Mesendoderm (in vitro differentiated cells): ENCODE results near the gene SYNGR2.

Source experiments
- DNase-seq: peaks from one replicate; pipeline ENCODE4 v3.0.0; 2013
- H2AK5ac ChIP-seq: 2 replicates; pipeline ENCODE4 v1.6.1; 2013; ENCODE audit warnings: low read length, inconsistent platforms
- H2BK120ac ChIP-seq: 2 replicates; pipeline ENCODE4 v1.6.1; 2013; ENCODE audit warnings: low read depth, mild to moderate bottlenecking, low read length, moderate library complexity, mixed read lengths
- H2BK15ac ChIP-seq: replicated peaks from 2 replicates; pipeline ENCODE4 v1.6.1; 2013; ENCODE audit warnings: low read depth, mild to moderate bottlenecking, moderate library complexity
- H2BK5ac ChIP-seq: 2 replicates; pipeline ENCODE4 v1.6.1; 2013; ENCODE audit warnings: low read length, inconsistent platforms
- H3K18ac ChIP-seq: 2 replicates; pipeline ENCODE4 v1.6.1; 2013; ENCODE audit warnings: mild to moderate bottlenecking, low read length, mixed read lengths
- H3K23ac ChIP-seq: one replicate; pipeline ENCODE4 v1.6.1; 2013; ENCODE audit warnings: low read length
- H3K27ac ChIP-seq: 2 replicates; pipeline ENCODE4 v1.5.1; 2013; ENCODE audit warnings: low read depth, mild to moderate bottlenecking, inconsistent platforms, low read length, moderate library complexity
- H3K27me3 ChIP-seq: 2 replicates; pipeline ENCODE4 v1.6.1; 2013; ENCODE audit warnings: low read length, control low read depth, mild to moderate bottlenecking, inconsistent platforms; ENCODE audit not compliant: insufficient read depth, poor library complexity
- H3K36me3 ChIP-seq: 2 replicates; pipeline ENCODE4 v1.6.1; 2013; ENCODE audit warnings: low read length, inconsistent platforms; ENCODE audit not compliant: control insufficient read depth, insufficient read depth
- H3K4ac ChIP-seq: one replicate; pipeline ENCODE4 v1.6.1; 2013; ENCODE audit warnings: low read depth, mild to moderate bottlenecking, low read length, moderate library complexity
- H3K4me1 ChIP-seq: 2 replicates; pipeline ENCODE4 v1.6.1; 2013; ENCODE audit warnings: low read depth, low read length, inconsistent platforms; ENCODE audit not compliant: control insufficient read depth
- H3K4me2 ChIP-seq: 2 replicates; pipeline ENCODE4 v1.6.1; 2013; ENCODE audit warnings: low read length
- H3K4me3 ChIP-seq: 2 replicates; pipeline ENCODE4 v1.5.1; 2013; ENCODE audit warnings: mild to moderate bottlenecking, low read length
- H3K56ac ChIP-seq: one replicate; pipeline ENCODE4 v1.6.1; 2013; ENCODE audit warnings: low read length
- H3K79me1 ChIP-seq: 2 replicates; pipeline ENCODE4 v1.6.1; 2013; ENCODE audit warnings: low read length, inconsistent platforms
- H3K79me2 ChIP-seq: 2 replicates; pipeline ENCODE4 v1.6.1; 2013; ENCODE audit warnings: mild to moderate bottlenecking, low read length; ENCODE audit not compliant: control insufficient read depth, insufficient read depth
- H3K9ac ChIP-seq: 2 replicates; pipeline ENCODE4 v1.6.1; 2013; ENCODE audit warnings: low read length, inconsistent platforms
- H4K5ac ChIP-seq: one replicate; pipeline ENCODE4 v1.6.1; 2013; ENCODE audit warnings: low read length
- H4K8ac ChIP-seq: one replicate; pipeline ENCODE4 v1.6.1; 2013; ENCODE audit warnings: low read depth, mild to moderate bottlenecking, control low read depth, low read length, moderate library complexity
- WGBS: extraction: QIAGEN DNeasy Blood & Tissue Kit; methylation state at CpG from one replicate; pipeline ENCODE4 v1.1.7; 2013; ENCODE audit warnings: low lambda C conversion rate, missing lambda C conversion rate; ENCODE audit not compliant: insufficient coverage; ENCODE audit errors: extremely low coverage; 5-methylcytosine and 5-hydroxymethylcytosine counted together

The SYNGR2 gene

DNA sequence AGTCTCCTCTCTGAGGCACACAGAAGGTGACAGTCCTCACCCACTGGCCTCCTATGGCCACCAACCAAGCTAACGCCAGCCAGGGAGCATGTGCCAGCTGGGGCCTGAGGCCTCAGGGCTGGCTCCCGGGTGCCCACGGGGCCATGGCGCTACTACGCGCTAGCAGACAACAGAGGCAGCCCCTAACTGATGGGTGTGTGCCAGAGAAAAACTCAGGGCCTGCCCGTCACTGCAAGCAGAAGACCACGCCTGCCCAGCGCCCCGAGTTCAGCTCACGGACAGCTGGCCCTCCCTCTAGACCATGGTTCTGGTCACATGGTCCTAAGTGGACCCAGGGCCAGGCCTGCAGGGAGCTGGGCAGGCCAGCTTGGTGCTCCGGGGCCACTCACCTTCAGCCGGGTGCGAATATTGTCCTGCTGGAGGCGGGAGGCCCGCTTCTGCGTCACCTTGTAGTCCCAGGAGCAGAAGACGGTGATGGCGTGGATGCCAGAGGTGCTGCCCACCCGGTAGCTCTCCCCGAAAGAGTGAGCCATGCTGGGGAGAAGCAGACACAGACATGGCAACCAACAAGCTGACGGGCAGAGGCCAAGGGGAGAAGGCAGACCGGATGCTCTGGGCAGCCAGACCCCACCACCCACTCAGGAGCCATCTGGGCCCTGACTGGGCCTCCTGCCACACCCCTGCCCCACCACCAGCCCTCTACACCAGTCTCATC is 46.0 kb upstream of the SYNGR2 start:
- Histone ChIP-seq H3K36me3 (peaks cover 23% of the 10 kb centered on the region), H3K79me2 (peaks cover 18% of the 10 kb centered on the region), H3K4me1 (peaks cover 3% of the 10 kb centered on the region), H2BK120ac (no peak overlapping the region), H2BK15ac (no peak overlapping the region), H4K5ac (no peak overlapping the region), H2AK5ac (no peak overlapping the region), H3K27ac (no peak overlapping the region), H3K79me1 (peaks cover 8% of the 10 kb centered on the region), H2BK5ac (no peak overlapping the region), H3K4ac (no peak overlapping the region), H3K18ac (no peak overlapping the region), H3K4me3 (no peak overlapping the region), H4K8ac (no peak overlapping the region), H3K4me2 (no peak overlapping the region), H3K56ac (no peak overlapping the region), H3K23ac (no peak overlapping the region), H3K9ac (no peak overlapping the region), H3K27me3 (no peaks in the 10 kb centered on the region)
- no CpG with 5 or more reads among the region's 23 CpGs for WGBS
- no peak for DNase-seq

DNA sequence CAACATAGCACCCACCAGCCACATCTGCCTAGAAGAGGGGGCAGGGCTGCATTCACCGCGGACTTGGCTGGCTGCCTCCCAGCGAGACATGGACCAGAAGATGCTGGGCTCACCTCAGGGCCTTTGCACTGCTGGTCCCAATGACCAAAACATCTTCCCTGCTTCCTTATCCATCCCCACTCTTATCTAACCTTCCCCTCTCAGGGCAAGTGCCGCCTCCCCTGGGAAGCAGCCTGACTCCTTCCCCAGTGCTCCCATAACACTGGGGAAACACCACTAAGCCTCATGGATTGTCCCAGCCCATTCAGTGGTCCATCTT is 45.5 kb upstream of the SYNGR2 start:
- peaks cover 19% of the 10 kb centered on the region for H3K79me2 ChIP-seq
- H3K4ac ChIP-seq, result no peak overlapping the region
- H3K56ac ChIP-seq, result no peak overlapping the region
- no CpG with 5 or more reads among the region's 4 CpGs for WGBS
- no peak overlapping the region for H4K8ac ChIP-seq
- H2BK120ac ChIP-seq, result no peak overlapping the region
- no peak overlapping the region for H4K5ac ChIP-seq
- H3K36me3 ChIP-seq, result peaks cover 23% of the 10 kb centered on the region
- no peak for DNase-seq
- no peak overlapping the region for H3K4me2 ChIP-seq
- H3K23ac ChIP-seq, result no peak overlapping the region
- no peak overlapping the region for H3K27ac ChIP-seq
- H3K18ac ChIP-seq, result no peak overlapping the region
- no peak overlapping the region for H2AK5ac ChIP-seq
- H2BK5ac ChIP-seq, result no peak overlapping the region
- peaks cover 3% of the 10 kb centered on the region for H3K4me1 ChIP-seq
- no peak overlapping the region for H2BK15ac ChIP-seq
- no peaks in the 10 kb centered on the region for H3K27me3 ChIP-seq
- no peak overlapping the region for H3K4me3 ChIP-seq
- peaks cover 8% of the 10 kb centered on the region for H3K79me1 ChIP-seq
- H3K9ac ChIP-seq, result no peak overlapping the region

DNA sequence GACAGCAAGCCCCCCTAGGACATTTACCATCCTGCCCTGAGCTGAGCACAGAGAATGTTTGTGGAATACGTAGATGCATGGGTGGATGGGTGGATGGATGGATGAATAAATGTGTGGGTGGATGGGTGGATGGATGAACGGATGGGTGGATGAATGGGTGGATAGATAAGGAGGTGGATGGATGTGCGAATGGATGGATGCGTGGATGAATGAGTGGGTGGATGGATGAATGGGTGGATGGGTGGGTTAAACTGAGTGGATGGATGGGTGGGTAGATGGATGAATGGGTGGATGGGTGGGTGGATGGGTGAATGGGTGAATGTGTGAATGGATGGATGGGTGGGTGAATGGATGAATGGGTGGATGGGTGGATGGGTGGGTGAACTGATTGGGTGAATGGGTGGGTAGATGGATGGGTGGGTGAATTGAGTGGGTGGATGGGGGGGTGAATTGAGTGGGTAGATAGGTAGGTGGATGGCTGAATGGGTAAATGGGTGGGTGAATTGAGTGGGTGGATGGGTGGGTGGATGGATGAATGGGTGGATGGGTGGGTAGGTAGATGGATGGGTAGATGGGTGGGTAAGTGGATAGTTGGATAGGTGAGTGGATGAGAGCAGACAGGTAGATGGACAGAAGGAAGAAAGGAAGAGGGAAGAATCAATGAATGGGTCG is 45.0 kb upstream of the SYNGR2 start:
- Histone ChIP-seq H3K4me2 (no peak overlapping the region), H3K79me1 (peaks cover 8% of the 10 kb centered on the region), H3K27me3 (no peaks in the 10 kb centered on the region), H4K8ac (no peak overlapping the region), H2BK120ac (no peak overlapping the region), H2BK5ac (no peak overlapping the region), H3K36me3 (peaks cover 23% of the 10 kb centered on the region), H2BK15ac (no peak overlapping the region), H3K27ac (no peak overlapping the region), H3K4ac (no peak overlapping the region), H3K4me1 (peaks cover 3% of the 10 kb centered on the region), H4K5ac (no peak overlapping the region), H2AK5ac (no peak overlapping the region), H3K9ac (no peak overlapping the region), H3K56ac (no peak overlapping the region), H3K79me2 (peaks cover 20% of the 10 kb centered on the region), H3K4me3 (no peak overlapping the region), H3K23ac (no peak overlapping the region), H3K18ac (no peak overlapping the region)
- no peak for DNase-seq
- WGBS, result 100% methylated on average over 4 of the region's 5 CpGs

DNA sequence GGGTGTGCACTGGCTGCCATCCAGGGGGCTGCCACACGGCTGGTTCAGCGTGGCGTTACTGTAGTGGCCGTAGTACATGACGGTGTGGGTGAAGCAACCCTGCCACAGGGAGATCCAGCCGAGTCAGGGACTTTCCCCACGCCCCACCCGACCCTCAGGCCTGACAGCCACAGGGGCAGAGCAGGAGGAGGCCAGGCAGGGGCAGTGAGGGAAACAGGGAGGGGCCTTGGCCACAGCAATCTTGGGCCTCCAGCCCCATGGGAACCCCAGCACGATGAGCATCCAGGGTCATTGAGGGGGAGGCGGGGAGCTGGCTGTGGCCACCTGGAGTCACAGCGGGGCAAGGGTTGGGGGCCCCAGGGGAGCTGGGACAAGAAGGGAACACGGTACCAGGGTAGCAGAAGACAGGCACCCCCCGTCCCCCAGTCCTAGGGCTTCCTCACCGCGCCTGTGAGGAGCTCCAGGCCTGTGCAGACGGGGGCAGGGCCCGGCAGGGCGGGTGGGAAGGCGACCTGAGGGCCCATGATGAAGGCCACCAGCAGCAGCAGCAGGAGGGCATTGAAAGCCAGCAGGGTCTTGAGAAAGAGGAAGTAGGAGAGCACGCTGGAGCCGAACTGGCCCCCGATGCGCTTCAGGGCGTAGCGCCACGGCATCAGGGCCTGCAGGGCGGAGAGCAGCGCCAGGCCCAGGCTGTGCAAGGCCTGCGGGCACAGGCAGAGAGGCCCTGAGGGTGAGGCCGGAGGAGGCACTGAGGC is 44.1 kb upstream of the SYNGR2 start:
- H3K9ac ChIP-seq, result no peak overlapping the region
- H3K36me3 ChIP-seq, result peaks cover 20% of the 10 kb centered on the region
- no peak overlapping the region for H3K4ac ChIP-seq
- peaks cover 8% of the 10 kb centered on the region for H3K79me1 ChIP-seq
- H3K56ac ChIP-seq, result no peak overlapping the region
- no peak overlapping the region for H3K23ac ChIP-seq
- H4K8ac ChIP-seq, result no peak overlapping the region
- H3K27me3 ChIP-seq, result no peaks in the 10 kb centered on the region
- H4K5ac ChIP-seq, result no peak overlapping the region
- no peak overlapping the region for H2BK15ac ChIP-seq
- H3K4me1 ChIP-seq, result peaks cover 3% of the 10 kb centered on the region
- no peak overlapping the region for H2BK120ac ChIP-seq
- H2BK5ac ChIP-seq, result no peak overlapping the region
- no peak overlapping the region for H2AK5ac ChIP-seq
- no peak overlapping the region for H3K18ac ChIP-seq
- H3K4me2 ChIP-seq, result no peak overlapping the region
- H3K27ac ChIP-seq, result no peak overlapping the region
- H3K4me3 ChIP-seq, result no peak overlapping the region
- peaks cover 20% of the 10 kb centered on the region for H3K79me2 ChIP-seq
- DNase-seq, result no peak
- WGBS, result no CpG with 5 or more reads among the region's 30 CpGs

DNA sequence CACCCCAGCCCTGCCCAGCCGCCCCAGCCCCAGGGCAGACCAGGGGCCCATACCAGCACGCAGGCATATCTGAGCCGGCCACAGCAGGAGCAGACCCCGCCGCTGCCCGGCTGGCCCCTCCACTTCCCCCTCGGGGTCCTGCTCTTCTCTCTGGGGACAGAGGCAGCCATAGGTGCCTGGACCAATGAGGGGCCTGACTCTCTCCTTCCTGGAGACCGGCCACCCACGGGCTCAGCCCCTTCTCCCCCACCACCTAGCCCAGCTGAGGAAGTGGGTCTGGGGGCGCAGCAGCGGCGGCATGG is 43.6 kb upstream of the SYNGR2 start:
- H3K27me3 ChIP-seq, result no peaks in the 10 kb centered on the region
- no peak overlapping the region for H4K8ac ChIP-seq
- no CpG with 5 or more reads among the region's 12 CpGs for WGBS
- H3K18ac ChIP-seq, result no peak overlapping the region
- H3K4me2 ChIP-seq, result no peak overlapping the region
- no peak overlapping the region for H3K4ac ChIP-seq
- peaks cover 20% of the 10 kb centered on the region for H3K36me3 ChIP-seq
- no peak overlapping the region for H2AK5ac ChIP-seq
- H3K4me3 ChIP-seq, result no peak overlapping the region
- no peak overlapping the region for H2BK15ac ChIP-seq
- H3K79me1 ChIP-seq, result peaks cover 8% of the 10 kb centered on the region
- peaks cover 8% of the 10 kb centered on the region for H3K4me1 ChIP-seq
- H3K79me2 ChIP-seq, result peaks cover 20% of the 10 kb centered on the region
- no peak overlapping the region for H3K9ac ChIP-seq
- H2BK120ac ChIP-seq, result no peak overlapping the region
- H2BK5ac ChIP-seq, result no peak overlapping the region
- DNase-seq, result no peak
- H4K5ac ChIP-seq, result no peak overlapping the region
- H3K27ac ChIP-seq, result no peak overlapping the region
- H3K56ac ChIP-seq, result no peak overlapping the region
- no peak overlapping the region for H3K23ac ChIP-seq
